Activated CD8-positive, alpha-beta memory T cell treated with anti-CD3 and anti-CD28 coated beads, Interleukin-2, amount 50 U/mL, for 1 hour (primary cell): Measurements from ENCODE around the gene ANO10.
"Not testable (repeated sequence)": the region's sequence is repeated elsewhere in the genome, so short reads cannot be mapped to it uniquely, and the experiment has no call there.

ENCODE experiments used
- DNase-seq: peaks from one replicate; pipeline ENCODE4 v3.0.0-alpha.2; 2020; ENCODE audit errors: extremely low read depth

Gene ANO10

DNA sequence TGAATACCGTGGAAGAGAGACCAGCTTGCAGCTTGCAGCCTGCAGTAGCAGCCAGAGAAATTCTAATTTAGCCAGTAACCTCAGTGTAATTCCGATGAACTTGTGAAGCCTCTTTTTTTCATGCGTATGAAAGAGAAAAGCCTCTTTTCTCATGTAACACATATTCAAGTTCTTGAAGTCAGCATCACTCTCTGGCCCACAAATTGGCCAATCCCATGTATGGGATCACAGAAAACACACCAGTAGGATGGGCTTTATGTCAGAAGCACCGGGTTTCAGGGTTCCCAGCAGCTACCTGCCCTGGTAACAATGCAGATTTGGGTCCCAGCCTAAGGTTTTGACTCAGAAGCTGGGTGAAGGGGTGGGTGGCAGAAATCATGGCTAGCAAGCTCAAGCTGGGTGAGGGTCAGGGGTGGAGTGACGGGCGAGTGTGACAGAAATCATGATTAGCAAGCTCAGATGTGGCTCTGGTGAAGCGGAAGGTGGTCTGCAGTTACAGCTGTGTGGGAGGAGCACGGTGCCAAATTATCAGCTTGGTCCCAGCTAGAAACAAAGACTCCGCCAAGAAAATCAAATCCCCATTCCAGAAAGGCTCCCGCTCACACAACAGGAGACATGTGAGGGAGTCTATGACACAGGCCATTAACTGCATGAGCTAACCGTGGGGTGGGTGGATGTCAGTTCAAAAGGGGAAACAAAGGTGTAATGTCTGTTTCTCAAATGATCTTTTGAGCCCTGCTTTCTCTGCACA is 248.8 kb downstream of the ANO10 start:
- DNase-seq, result no peak

DNA sequence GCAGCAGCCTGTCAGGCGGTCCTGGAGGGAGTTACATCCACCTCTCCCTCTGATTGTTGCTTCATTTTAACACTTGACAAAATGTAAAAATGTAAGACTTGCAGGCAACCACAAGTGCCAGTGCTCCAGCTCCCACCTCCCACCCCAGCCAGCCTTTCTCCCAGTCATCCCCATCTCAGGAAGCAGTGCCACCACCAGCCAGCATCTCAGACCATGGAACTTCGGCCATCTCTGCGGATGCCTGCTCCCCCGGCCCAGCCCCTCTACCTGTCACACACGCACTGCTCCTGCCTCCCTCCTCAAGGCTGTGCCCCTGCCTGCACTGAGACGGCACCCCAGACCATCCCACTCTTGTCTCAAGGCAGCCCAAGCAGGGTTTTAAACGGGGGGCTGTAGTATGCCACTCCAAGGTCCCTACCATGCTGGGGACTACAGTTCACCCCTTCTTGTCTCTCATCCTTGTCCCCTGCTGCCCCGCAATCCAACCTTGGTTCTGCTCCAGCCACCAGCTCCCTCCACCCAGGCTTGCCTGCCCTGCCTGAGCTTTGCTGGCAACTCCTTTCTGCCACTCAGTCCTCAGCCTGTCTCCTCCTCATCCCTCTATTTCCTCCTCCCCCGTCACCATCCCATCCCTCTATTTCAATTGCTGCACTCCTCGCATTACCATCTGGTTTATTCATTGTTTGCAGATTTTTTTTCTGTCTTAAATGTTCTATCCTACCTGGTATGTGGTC is 249.6 kb downstream of the ANO10 start:
- no peak for DNase-seq

DNA sequence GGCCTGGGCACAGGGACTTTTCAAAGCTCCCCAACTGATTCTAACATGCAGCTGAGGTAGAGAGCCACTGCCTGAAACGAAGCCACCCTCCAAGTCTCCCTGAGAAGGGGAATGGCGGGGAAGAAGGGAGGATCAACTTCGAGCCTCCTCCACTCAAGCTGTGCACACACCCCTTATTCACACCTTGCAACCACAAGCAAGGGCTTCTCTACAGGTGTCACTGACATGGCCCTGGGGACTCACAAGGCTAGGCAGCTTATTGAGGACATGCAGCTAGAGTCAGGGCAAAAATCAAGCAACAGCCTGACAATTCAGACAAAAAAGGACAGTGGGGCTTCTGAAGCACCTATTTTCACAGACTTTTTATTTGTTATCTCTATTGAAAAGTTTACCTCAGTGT is 250.3 kb downstream of the ANO10 start:
- no peak for DNase-seq

DNA sequence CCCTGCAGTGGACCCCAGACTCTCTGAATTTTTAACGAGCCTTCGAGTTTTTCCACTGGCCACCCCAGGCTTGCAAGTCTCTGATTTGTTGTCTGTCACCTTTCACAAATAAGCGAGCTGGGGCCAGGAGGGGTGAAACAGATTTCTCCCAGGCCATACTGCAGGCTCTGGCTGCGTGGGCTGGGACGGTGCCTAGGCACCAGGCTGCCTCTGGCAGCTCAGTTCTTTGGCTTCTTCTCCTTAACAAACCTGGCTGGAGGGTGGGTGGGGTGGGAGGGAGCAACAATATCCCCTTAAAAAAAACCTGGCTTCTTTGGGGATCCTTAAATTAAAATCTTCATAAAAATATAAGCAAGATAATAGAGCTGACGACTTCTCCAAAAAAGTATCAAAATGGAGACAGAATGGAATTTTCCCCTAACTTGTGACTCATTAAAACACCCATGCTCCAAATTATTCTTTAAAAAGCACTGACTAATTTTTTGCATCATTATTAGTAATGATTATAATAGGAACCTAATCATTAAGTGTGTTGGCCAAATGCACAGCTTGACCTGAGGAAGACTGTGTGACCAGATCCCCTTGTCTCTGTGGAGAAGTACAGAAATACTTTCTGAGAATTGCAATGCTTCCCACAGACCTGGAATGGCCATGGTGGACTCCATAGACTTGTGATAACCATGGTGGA is 251.4 kb downstream of the ANO10 start:
- no peak for DNase-seq

DNA sequence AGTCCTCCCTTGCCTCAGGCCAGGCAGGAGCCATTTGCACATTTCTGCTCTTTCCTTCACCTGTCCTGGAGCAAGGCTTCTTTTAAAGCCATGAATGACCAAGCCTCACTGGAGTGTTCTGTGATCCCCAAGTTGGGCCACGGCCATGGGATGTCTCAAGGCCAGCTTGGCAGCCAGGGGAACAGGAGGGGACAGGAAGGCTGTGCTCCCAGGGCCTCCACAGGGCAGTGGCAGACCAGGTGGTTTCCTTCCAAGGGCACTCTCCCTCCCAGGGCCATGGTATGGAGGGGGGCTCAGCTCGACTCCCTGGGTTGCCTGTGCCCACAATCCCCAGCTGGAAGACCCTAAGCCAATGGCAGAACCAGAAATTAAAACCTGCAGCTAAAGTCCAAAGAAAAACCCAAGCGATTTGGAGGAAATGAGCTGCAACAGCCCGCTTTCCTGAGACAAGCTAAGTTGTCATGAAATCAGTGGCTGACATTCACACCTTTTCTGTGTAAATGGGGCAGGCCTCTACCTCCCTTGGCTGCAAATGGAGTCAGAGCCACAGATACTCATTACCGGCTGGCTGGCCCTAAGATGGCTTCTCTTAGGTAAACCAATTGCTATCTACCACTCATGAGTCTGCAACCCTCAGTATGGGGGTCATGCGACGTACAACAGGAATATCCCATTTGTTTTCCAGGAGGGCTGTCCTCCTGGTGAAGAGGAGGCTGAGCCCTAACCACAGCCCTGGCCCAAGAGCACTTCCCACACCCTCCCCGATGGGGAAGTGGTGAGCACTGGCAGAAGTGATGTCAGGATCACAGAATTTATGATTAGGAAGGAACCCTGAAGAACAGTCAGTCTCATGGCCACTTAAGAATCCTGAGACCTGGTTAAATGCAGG is 252.2 kb downstream of the ANO10 start:
- DNase-seq, result no peak

DNA sequence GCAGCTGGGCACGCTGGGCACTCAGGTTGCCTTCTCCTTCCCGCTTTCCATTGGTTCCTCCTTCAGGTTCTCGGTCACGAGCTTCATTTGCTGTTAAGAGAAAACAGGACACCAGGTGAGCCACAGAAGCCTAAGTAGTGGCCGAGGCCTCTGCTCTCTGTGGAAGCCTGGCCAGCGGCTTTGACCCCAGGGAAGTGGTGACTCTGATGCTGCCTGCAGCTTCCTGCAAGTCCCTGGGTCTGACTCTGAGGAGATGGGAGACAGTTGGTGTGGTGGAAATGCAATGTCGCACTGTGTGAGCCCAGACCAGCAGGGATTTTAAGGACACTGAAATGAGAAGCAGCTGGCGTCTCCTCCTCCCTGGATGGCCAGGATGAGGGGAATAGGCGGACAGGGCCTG is 254.9 kb downstream of the ANO10 start:
- no peak for DNase-seq

DNA sequence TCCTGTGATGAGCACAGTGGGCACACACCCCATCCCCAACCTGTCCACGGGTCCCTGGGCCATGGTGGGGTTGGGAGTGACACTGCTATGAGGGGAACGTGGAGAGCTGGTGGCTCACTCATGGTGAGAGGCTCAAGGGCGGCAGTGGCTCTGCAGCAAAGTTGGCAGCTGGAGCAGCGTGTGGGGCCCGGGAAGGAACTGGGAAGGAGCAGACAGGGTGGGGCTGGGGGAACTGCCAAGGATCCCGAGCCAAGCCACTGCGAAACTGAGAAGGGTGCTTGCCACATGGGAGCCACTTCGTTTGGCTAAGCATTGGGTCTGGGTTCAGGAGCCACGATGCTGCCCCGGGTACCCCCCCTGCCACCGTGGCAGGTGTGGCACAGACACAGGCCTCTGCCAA is 255.3 kb downstream of the ANO10 start:
- no peak for DNase-seq

DNA sequence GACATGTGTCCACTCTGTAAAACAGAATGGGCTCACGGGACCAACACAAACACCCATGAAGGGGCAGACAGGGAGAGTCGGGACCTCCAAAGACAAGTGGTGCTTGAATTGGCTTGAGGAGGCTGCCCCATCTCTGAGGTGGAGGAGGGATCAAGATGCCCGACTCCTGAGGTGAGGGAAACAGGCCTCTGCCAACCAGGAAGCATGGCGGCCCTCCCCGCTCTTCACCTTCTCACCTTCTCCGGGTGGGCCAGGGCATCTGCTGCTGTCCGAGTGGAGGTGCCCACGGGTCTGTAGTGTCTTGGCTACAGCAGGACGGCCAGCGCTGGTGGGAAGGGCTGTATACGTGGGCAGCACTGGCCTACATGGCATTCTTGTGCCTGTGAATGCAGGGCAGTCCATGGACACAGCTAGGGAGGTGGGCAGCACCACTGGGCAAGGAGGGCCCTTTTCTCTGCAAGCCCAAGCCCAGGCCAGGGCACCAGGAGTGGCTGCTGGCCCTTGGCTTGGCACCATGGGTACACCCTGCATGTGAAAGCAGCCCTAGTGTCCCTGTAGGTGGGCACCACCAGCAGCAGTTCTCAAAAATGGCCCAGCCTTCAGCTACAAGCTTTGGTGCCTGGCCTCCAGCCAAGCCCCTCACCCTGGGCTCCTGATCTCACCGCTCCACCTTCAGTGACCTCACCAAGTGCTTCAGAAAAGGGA is 256.1 kb downstream of the ANO10 start:
- DNase-seq, result no peak

DNA sequence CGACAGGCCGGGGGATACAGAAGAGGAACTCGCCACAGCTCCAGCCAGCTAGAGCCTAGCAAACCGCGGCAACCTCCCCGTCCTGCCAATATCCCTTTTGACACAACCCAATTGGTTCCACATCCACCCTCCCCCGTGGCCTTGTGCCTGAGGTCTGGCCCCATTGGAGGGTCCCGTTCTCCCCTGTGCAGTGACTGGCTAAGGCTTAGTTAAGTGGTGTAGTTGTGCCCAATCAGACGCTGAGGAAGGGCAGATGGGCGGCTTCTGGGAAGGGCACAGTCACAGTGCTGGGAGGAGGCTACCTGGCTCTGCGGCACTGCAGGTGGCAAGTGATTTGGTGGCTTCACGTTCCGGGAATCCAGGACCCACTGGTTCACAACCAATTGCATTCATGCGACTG is 256.9 kb downstream of the ANO10 start:
- DNase-seq, result no peak

DNA sequence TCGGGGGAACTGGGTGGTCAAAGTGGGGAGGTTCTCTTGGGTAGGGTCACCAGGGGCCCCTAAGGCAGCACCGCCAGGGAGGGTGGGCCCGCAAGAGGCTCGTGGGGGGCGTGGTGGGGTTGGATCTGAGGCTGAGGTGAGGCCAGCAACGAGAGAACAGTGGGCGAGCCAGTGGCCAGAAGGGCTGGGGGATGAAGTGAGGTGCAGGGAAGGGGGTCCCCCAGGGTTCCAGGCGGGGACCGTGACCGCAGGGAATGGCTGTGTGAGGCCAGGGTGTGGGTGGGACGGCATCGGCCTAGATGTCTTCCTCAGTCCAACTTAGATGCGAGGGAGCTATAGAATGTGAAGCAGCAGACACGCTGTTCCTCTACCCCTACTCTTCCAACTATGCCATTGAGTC is 257.3 kb downstream of the ANO10 start:
- DNase-seq, result no peak

DNA sequence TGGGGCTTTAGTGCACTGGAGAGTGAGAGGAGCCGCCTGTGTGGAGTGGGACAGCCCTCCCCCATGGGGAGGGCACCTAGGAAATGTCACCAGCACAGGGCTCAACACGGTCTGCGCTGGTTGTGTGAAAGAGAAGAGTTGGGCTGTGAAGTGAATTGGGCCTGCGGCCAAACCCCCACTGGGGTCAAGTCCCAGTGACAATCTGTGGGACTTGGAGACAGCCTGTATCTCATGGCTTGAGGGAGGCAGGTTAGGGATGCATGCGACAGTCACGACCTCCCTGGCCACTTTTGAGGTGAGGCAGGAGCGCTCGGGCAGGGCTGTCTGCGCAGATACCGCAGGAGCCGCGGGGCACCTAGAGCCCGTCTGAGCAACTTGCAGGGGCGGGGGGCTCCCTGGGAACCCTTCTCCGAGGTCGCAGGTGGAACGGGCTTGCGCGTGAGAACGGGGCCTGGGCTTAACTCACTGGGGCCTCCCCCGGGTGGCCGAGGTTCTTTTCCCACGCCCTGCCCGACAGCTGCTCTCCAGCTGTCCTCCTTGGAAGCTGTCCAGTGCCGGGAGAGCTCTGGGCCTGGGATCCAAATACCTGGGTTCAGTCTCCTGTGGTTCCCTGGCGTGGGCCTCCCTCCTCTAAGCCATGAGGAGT is 258.1 kb downstream of the ANO10 start:
- DNase-seq, result no peak

DNA sequence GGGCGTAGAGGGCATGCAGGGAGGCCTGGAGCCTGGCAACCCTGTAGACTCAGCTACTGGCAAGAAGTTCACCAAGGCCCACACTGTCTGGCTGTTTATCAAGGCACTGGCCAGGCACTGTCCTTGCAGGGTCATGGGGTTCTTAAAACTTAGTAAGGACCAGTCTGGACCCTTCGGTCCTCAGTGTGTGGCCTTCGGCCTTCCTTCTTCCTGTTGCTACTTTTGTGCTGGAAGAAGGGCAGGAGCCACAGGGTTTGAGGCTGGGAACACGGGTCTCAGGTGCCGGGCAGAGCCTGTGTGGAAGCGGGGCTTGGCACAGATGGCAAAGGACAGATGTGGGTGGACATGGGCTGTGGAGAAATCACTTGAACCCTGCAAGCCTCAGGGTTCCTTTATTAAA is 258.9 kb downstream of the ANO10 start:
- no peak for DNase-seq

DNA sequence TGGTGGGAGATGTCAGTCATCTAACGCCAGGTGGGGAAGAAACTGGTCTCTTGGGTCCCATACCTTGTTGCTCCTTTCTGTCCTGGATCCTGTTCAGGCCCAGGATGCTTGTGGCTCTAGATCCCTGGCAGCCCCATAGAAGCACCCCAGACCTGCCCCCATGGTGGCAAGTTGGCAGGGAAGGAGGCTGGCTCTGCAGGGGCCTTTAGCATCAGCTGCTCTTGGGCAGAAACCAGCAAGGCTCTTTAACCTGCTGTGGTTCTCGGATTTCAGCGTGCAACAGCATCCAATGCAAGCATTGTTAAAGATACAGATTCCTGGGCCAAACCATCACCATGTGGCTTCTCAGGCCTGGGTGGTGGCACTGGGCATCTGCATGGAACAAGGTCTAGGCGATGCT is 259.6 kb downstream of the ANO10 start:
- no peak for DNase-seq

DNA sequence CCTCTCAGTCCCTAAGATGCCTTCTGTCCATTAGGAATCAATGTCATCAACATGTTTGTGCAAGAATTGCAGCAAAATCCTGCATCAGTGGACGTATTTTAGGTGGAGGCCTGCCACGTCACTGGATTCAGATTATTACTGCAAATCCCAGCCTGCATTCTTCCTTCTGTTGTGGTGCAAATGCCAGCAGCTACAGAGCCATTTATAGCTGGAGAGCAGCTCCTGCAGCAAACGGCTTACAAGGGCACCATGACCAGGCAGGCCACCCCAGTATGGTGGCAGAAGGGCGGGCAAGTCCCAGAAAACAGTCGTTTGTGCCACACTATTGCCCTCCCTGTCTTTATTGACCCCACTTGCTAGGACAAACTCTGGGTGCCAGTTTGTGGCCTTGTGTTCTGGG is 260.7 kb downstream of the ANO10 start:
- no peak for DNase-seq

DNA sequence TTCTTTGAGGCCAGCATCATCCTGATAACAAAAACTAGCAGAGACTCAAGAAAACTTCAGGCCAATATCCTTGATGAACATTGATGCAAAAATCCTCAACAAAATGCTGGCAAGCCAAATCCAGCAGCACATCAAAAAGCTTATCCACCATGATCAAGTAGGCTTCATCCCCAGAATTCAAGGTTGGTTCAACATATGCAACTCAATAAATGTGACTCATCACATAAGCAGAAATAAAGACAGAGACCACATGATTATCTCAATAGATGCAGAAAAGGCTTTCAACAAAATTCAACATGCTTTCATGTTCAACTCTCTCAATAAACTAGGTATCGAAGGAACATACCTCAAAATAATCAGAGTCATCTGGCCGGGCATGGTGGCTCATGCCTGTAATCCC is 265.8 kb downstream of the ANO10 start:
- DNase-seq, result not testable (repeated sequence)

DNA sequence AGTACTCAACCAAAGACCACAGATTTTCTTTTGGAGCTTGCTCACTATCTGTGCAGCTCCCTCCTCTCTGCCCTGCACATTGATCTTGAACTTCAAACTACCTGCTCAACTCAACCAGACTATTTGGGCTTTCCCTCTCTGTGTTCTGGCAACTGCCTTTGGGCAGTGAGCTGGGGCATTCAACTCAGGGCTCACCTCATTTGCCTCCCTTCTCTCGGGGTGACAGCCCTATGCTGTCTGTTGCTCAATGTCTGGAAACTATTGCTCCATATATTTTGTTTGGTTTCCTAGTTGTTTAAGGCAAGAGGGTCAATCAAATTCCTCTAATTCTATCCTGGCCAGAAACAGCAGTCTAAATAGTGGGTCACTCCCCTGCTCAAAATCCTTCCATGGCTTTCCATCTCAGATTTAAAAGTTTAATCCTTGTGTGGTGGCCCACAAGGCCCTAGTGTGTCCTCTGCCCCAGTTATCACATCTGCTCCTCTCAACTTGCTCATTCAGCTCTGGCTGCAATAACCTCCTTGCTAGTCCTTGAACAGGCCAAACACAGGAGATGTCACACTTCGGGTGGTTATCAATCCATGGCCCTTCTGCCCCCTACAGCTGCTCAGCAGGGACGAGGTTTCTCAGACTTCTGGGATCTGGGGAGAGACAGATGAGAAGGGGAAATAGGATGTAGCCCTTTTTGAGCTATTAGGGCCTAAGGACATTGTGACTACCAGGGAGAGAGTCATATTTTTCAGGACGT is 267.7 kb downstream of the ANO10 start:
- DNase-seq, result no peak

DNA sequence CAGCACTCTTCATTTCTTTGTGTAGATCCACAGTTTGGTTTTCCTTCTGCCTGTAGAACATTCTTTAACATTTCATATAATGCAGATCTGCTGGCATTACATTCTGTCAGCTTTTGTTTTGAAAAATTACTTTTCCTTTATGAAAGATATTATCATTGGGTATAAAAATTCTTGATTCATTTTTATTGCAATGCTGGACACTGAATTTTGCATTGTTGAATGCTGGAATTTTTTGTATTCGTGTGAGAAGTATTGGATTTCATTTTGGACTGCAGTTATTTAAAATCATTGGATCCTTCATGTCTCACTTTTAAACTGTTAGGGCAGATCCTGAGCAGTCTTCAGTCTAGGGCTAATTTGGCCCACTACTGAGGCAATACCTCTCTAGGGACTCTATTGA is 268.4 kb downstream of the ANO10 start:
- no peak for DNase-seq

DNA sequence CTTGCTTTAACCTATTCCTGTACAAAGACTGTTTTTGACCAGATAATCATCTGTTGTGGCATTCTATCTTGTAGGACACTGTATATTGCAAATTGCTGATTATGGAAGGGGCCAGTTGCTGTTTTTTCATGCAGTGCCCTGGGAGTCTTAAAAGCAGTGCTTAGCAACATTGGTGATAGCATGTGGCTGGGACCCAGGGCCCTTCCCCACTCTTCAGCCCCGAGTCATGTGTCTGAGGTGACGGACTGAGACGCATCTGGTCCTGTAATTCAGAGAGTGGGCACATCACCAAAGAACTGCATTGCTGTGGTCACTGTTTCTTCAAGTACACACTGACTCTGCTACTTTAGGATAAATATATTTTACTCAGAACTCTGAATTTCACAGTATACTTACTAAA is 272.1 kb downstream of the ANO10 start:
- DNase-seq, result no peak

DNA sequence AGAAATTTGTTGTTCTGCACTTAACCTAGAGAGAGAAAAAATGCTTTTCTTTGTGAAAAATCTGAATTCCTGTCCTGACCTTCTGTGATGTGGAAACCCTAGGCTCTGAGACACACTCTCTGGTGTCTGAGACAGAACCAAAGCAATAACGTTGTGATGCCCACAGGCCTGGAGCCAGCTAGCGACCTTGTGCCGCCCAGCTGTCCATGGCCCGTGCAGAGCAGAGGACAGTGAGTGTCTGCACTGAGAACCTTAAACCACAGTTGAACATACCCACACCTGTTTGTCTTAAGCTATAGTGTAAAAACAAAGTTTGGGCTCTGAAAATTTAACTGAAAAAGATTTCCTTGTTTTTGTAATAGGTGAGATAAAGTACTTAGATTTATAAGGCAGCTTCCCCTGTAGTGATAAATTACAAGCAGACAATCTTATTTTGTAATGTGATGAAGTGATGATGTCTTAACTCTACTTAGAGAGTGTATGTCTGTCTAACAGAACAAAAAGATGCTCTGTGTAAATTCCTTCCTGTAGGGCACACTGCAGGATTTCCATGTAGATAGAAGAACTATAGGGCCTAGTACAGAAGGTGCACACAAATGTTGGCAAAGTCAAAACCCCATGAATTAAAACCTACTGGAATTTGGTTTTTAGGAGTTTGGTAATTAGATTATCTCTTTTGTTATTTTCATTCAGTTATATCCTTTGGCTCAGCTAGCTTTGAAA is 272.8 kb downstream of the ANO10 start:
- DNase-seq, result no peak
